Measurements from ENCODE around the gene MKRN2. TPM values are rescaled to one million over a fixed set of nuclear protein-coding genes. Genes with fewer than 3 reads are reported as not detected.
"Not testable (repeated sequence)": the region's sequence is repeated elsewhere in the genome, so short reads cannot be mapped to it uniquely, and the experiment has no call there.

The MKRN2 gene
- total RNA-seq, 1 experiment from 2014 or later, result 20.3 TPM

DNA sequence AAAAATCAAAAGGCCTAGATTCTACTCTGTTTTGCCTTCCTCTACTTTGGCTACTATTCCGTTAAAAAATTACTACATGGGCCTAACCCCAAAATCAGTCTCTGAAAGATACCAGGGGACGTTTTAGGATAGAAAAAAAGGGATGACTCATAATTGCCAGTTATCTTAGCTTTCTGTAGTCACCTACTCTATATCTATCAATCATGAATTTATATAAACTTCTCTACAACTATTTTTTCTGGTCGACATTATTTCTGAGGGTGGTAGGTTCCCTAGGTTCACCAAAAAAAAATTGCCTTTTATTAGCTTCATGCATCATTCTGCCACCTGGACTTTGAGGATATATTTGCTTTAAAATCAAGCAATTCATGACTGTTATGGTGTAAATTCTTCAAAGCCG lies 70.5 kb downstream of the MKRN2 start:
- Mint-ChIP-seq H3K36me3 (ENCODE audit: insufficient read depth, unreplicated experiment) (no peaks in the 10 kb centered on the region), H3K4me1 (ENCODE audit: low read depth, unreplicated experiment) (peaks cover 20% of the 10 kb centered on the region), H3K4me3 (ENCODE audit: low read depth, unreplicated experiment) (no peak overlapping the region), H3K27me3 (ENCODE audit: unreplicated experiment) (no peaks in the 10 kb centered on the region), H3K9me3 (ENCODE audit: low read depth, unreplicated experiment) (no peaks in the 10 kb centered on the region), H3K27ac (ENCODE audit: unreplicated experiment) (no peak overlapping the region)
- intact Hi-C loops (cut with micrococcal nuclease; ENCODE audit: unreplicated experiment), result loop anchor here (5.0 kb wide), 1 partner anchor 35 kb away; the partner anchor contains the start of gene RAF1
- CTCF ChIA-PET, result interaction anchor here (0.5 kb wide), 1 partner anchor 1495 kb away, joined by 3 read pairs; no protein-coding TSS in a partner anchor
- no TSS peak for BruUV-seq (replicated peaks)
- no peak for DNase-seq
- TF ChIP-seq, protein P1, sequence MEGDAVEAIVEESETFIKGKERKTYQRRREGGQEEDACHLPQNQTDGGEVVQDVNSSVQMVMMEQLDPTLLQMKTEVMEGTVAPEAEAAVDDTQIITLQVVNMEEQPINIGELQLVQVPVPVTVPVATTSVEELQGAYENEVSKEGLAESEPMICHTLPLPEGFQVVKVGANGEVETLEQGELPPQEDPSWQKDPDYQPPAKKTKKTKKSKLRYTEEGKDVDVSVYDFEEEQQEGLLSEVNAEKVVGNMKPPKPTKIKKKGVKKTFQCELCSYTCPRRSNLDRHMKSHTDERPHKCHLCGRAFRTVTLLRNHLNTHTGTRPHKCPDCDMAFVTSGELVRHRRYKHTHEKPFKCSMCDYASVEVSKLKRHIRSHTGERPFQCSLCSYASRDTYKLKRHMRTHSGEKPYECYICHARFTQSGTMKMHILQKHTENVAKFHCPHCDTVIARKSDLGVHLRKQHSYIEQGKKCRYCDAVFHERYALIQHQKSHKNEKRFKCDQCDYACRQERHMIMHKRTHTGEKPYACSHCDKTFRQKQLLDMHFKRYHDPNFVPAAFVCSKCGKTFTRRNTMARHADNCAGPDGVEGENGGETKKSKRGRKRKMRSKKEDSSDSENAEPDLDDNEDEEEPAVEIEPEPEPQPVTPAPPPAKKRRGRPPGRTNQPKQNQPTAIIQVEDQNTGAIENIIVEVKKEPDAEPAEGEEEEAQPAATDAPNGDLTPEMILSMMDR (IDR thresholded peaks at IDR 0.05; ENCODE audit: unreplicated experiment), result no peak

DNA sequence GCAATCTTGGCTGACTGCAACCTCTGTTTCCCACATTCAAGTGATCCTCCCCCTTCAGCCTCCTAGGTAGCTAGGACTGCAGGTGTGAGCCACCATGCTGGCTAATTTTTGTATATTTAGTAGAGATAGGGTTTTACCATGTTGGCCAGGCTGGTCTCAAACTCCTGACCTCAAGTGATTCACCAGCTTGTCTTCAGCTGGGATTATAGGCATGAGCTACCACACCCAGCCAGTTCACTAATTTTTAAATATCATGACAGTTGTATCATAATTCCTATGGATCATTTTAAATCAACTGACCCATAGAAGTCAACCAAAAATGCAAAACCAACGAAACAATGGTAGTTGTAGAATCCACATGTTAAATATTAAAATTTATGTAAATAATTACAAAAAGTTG lies 71.9 kb downstream of the MKRN2 start:
- no TSS peak for BruUV-seq (replicated peaks)
- Mint-ChIP-seq H3K27me3 (ENCODE audit: unreplicated experiment) (no peaks in the 10 kb centered on the region), H3K4me3 (ENCODE audit: low read depth, unreplicated experiment) (no peak overlapping the region), H3K36me3 (ENCODE audit: insufficient read depth, unreplicated experiment) (no peaks in the 10 kb centered on the region), H3K9me3 (ENCODE audit: low read depth, unreplicated experiment) (no peaks in the 10 kb centered on the region), H3K27ac (ENCODE audit: unreplicated experiment) (no peak overlapping the region), H3K4me1 (ENCODE audit: low read depth, unreplicated experiment) (peaks cover 15% of the 10 kb centered on the region)
- no peak for DNase-seq
- intact Hi-C loops (cut with micrococcal nuclease; ENCODE audit: unreplicated experiment), result loop anchor here (5.0 kb wide), 1 partner anchor 33 kb away; the partner anchor contains the start of gene RAF1
- TF ChIP-seq, protein P1 (IDR thresholded peaks at IDR 0.05; ENCODE audit: unreplicated experiment), result no peak
- CTCF ChIA-PET, result interaction anchor here (0.7 kb wide), 1 partner anchor 538 kb away, joined by 3 read pairs; no protein-coding TSS in a partner anchor

DNA sequence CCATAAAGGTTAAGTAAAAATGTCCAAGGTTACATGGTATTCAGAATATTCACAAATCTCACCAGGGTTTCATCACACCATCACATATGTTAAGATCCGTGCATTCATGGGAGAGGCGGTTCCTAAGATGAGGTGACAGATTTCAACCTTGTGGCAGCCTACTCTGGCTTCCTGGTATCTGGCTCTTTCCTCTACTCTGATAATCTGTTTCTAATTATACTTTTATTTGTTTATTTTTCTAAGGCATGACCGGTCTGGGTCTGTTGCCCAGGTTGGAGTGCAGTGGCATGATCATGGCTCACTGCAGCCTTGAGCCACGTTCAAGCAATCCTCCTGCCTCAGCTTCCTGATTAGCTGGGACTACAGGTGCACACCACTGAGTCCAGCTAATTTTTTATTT lies 72.7 kb downstream of the MKRN2 start:
- no peak for DNase-seq
- TF ChIP-seq, protein P1 (IDR thresholded peaks at IDR 0.05; ENCODE audit: unreplicated experiment), result no peak
- CTCF ChIA-PET, result no interaction called here
- Mint-ChIP-seq H3K9me3 (ENCODE audit: low read depth, unreplicated experiment) (no peaks in the 10 kb centered on the region), H3K27ac (ENCODE audit: unreplicated experiment) (no peak overlapping the region), H3K27me3 (ENCODE audit: unreplicated experiment) (no peaks in the 10 kb centered on the region), H3K4me3 (ENCODE audit: low read depth, unreplicated experiment) (no peak overlapping the region), H3K4me1 (ENCODE audit: low read depth, unreplicated experiment) (peaks cover 15% of the 10 kb centered on the region), H3K36me3 (ENCODE audit: insufficient read depth, unreplicated experiment) (no peaks in the 10 kb centered on the region)
- BruUV-seq (replicated peaks), result no TSS peak
- intact Hi-C loops (cut with micrococcal nuclease; ENCODE audit: unreplicated experiment), result loop anchor here (5.0 kb wide), 1 partner anchor 33 kb away; the partner anchor contains the start of gene RAF1

DNA sequence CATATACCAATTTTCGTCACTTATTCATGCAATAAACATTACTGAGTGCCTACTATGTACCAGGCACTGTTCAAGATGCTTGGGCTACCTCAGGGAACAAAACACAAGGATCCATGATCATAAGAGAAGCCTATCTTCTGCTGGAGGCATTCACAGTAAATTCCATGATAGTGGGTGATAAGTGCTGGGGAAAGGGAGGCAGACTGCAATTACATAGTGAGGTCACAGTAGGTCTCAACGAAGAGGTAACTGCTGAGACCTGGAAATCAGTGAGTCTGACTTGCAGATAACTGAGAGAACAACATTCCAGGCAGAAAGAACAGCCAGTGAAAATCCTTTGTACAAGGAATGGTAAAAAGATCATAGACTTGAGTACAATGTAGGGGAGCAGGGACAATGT lies 73.4 kb downstream of the MKRN2 start:
- CTCF ChIA-PET, result no interaction called here
- intact Hi-C loops (cut with micrococcal nuclease; ENCODE audit: unreplicated experiment), result no loop called here
- Mint-ChIP-seq H3K4me1 (ENCODE audit: low read depth, unreplicated experiment) (peaks cover 15% of the 10 kb centered on the region), H3K36me3 (ENCODE audit: insufficient read depth, unreplicated experiment) (no peaks in the 10 kb centered on the region), H3K27me3 (ENCODE audit: unreplicated experiment) (no peaks in the 10 kb centered on the region), H3K27ac (ENCODE audit: unreplicated experiment) (no peak overlapping the region), H3K9me3 (ENCODE audit: low read depth, unreplicated experiment) (no peaks in the 10 kb centered on the region), H3K4me3 (ENCODE audit: low read depth, unreplicated experiment) (no peak overlapping the region)
- no peak for DNase-seq
- TF ChIP-seq, protein P1 (IDR thresholded peaks at IDR 0.05; ENCODE audit: unreplicated experiment), result no peak
- no TSS peak for BruUV-seq (replicated peaks)

DNA sequence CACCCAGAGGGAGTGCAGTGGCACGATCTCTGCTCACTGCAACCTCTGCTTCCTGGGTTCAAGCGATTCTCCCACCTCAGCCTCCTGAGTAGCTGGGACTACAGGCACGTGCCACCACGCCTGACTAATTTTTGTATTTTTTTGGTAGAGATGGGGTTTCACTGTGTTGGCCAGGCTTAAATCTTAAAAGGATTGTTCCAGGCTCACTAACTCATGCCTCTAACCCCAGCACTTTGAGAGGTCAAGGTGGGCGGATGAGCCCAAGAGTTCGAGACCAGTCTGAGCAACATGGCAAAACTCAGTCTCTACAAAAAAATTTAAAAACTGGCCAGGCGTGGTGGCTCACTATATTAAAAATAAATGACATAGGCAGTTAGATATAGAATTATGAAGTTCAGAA lies 74.0 kb downstream of the MKRN2 start:
- CTCF ChIA-PET; DNase-seq; H3K9me3 Mint-ChIP-seq (ENCODE audit: low read depth, unreplicated experiment); H3K27ac Mint-ChIP-seq (ENCODE audit: unreplicated experiment); BruUV-seq (replicated peaks); H3K36me3 Mint-ChIP-seq (ENCODE audit: insufficient read depth, unreplicated experiment); H3K4me3 Mint-ChIP-seq (ENCODE audit: low read depth, unreplicated experiment); intact Hi-C loops (cut with micrococcal nuclease; ENCODE audit: unreplicated experiment); H3K27me3 Mint-ChIP-seq (ENCODE audit: unreplicated experiment): not testable (repeated sequence)
- H3K4me1 Mint-ChIP-seq (ENCODE audit: low read depth, unreplicated experiment), result peaks cover 15% of the 10 kb centered on the region

Data from Calu3 (cell line).